Gastroesophageal sphincter (tissue), 4 donors: ENCODE data around the gene SFI1. TPM values are rescaled to one million over a fixed set of nuclear protein-coding genes. Genes with fewer than 3 reads are reported as not detected.
"Not testable (repeated sequence)": the region's sequence is repeated elsewhere in the genome, so short reads cannot be mapped to it uniquely, and the experiment has no call there.

ENCODE experiments used
- ATAC-seq: fragments of 150-250 bp; one replicate; pipeline ENCODE4 v1.9.1; 2016; ENCODE audit warnings: mild to moderate bottlenecking, moderate library complexity
- H3K27ac ChIP-seq, 4 donors: fragments of 200-600 bp; sonication (generic) in 3 of 4; 1 replicate in 3 of 4; 2 replicates in 1 of 4; pipeline ENCODE4 v1.5.1; 2016 to 2019
- H3K27me3 ChIP-seq: fragments of 200-600 bp; sonication (generic); one replicate; pipeline ENCODE4 v1.5.1; 2019
- H3K36me3 ChIP-seq, 2 donors: fragments of 200-600 bp; sonication (generic); one replicate each; pipeline ENCODE4 v1.5.1; 2019; ENCODE audit warnings: control low read depth in 1 of 2
- H3K4me1 ChIP-seq, 3 donors: fragments of 200-600 bp; sonication (generic); 1 replicate in 2 of 3; 2 replicates in 1 of 3; pipeline ENCODE4 v1.5.1; 2016 to 2019; ENCODE audit warnings: control low read depth in 2 of 3
- H3K4me3 ChIP-seq, 2 donors: fragments of 200-600 bp; sonication (generic); one replicate each; pipeline ENCODE4 v1.5.1; 2019; ENCODE audit warnings: mild to moderate bottlenecking in 1 of 2, moderate library complexity in 1 of 2
- H3K9me3 ChIP-seq, 3 donors: fragments of 200-600 bp; sonication (generic); one replicate each; pipeline ENCODE4 v1.5.1; 2017 to 2019; ENCODE audit warnings: control low read depth in 2 of 3
- EP300 ChIP-seq: sonication (generic); formaldehyde crosslinking; IDR thresholded peaks from one replicate; pipeline ENCODE4 v1.6.1; 2017; ENCODE audit warnings: antibody characterized with exemption, mild to moderate bottlenecking
- POLR2A ChIP-seq, 2 donors: fragments of 450-650 bp; IDR thresholded peaks; one replicate each; pipeline ENCODE4 v1.6.1; 2017; ENCODE audit warnings: antibody characterized with exemption in 2 of 2, mild to moderate bottlenecking in 2 of 2, moderate library complexity in 1 of 2
- POLR2AphosphoS5 ChIP-seq: sonication (generic); formaldehyde crosslinking; IDR thresholded peaks from one replicate; pipeline ENCODE4 v1.6.1; 2017; ENCODE audit warnings: antibody characterized with exemption
- WGBS, 2 donors: methylation state at CpG; one replicate each; pipeline ENCODE4 v1.1.5; 2018; ENCODE audit warnings: low coverage in 1 of 2; 5-methylcytosine and 5-hydroxymethylcytosine counted together
- total RNA-seq, 4 donors: library from RNA; depleted of rRNA; stranded (reverse); fragments of >200 nt; gene quantifications; one replicate each; pipeline ENCODE4 v1.1.0, GENCODE V29; 2016
- TF ChIP-seq, protein P1 (sequence below), 4 experiments: fragments of 200-600 bp in 2 of 4; fragments of 450-650 bp in 2 of 4; sonication (generic) in 1 of 4; IDR thresholded peaks; one replicate each; pipeline ENCODE4 v1.5.1; 2017 to 2019; ENCODE audit warnings: antibody characterized with exemption in 4 of 4, mild to moderate bottlenecking in 2 of 4, moderate library complexity in 2 of 4

The SFI1 gene
- total RNA-seq, 4 donors from 2014 or later: 14.4 to 54.8 (median 20.0) TPM

DNA sequence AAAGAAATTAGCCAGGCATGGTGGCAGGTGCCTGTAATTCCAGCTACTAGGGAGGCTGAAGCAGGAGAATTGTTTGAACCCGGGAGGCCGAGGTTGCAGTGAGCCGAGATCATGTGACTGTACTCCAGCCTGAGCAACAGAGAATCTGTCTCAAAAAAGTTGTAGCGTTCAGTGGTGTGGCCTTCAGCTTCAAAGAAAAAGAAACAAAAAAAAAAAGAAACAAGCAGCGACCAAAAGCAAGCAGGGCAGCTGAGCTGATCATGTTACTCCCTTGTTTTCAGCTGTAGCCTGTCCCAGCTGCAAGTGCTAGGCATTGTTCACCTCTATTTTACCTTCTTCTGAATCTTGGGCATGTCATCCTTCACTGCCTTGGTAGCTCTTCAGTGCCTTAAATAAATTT, 37.0 kb downstream of the SFI1 start:
- no peak overlapping the region for H3K27ac ChIP-seq
- ATAC-seq: no peak
- peaks cover 0 to 31% (median 0%) of the 10 kb centered on the region in 3 donors for H3K4me1 ChIP-seq
- no peaks in the 10 kb centered on the region for H3K27me3 ChIP-seq
- no peaks in the 10 kb centered on the region for H3K36me3 ChIP-seq
- H3K4me3 ChIP-seq: no peak overlapping the region
- TF ChIP-seq EP300 (no peak), POLR2A (IDR thresholded peaks at IDR 0.05) (no peak), POLR2AphosphoS5 (no peak)
- TF ChIP-seq, protein P1, sequence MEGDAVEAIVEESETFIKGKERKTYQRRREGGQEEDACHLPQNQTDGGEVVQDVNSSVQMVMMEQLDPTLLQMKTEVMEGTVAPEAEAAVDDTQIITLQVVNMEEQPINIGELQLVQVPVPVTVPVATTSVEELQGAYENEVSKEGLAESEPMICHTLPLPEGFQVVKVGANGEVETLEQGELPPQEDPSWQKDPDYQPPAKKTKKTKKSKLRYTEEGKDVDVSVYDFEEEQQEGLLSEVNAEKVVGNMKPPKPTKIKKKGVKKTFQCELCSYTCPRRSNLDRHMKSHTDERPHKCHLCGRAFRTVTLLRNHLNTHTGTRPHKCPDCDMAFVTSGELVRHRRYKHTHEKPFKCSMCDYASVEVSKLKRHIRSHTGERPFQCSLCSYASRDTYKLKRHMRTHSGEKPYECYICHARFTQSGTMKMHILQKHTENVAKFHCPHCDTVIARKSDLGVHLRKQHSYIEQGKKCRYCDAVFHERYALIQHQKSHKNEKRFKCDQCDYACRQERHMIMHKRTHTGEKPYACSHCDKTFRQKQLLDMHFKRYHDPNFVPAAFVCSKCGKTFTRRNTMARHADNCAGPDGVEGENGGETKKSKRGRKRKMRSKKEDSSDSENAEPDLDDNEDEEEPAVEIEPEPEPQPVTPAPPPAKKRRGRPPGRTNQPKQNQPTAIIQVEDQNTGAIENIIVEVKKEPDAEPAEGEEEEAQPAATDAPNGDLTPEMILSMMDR (IDR thresholded peaks at IDR 0.05): no peak
- H3K9me3 ChIP-seq: no peaks in the 10 kb centered on the region
- 79% methylated on average over 2 to 5 of the region's 5 CpGs for WGBS, 2 donors

DNA sequence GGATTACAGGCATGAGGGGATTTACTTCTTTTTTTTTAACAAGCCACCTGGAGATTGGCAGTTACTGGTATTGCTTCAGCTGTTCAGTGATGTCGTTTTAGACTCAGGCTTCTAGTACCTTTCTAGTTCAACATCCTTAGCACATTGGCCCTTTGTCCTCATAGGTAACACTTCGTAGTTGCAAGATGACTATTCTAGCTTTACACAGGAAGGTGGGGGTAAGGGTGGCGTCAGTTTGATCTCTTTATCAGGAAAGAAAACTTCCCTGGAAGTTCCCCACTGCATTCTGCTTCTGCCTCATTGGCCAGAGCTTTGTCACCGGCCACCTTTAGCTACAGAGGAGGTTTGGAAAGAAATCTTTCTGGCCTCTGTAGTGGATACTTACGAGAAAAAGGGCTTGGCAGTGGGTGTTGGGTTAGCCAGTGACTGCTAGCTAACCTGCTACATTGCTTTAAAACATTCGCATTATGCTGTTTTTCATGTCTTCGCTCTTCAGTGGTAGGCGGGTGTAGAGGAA, 40.7 kb downstream of the SFI1 start:
- WGBS, 2 donors: 80% methylated on average over 8 of the region's 8 CpGs; no CpG with 5 or more reads in 1 of the 2 donors
- H3K27ac ChIP-seq: no peak overlapping the region
- H3K4me3 ChIP-seq: no peak overlapping the region
- no peaks in the 10 kb centered on the region for H3K27me3 ChIP-seq
- no peak for TF ChIP-seq POLR2A (IDR thresholded peaks at IDR 0.05)
- TF ChIP-seq POLR2AphosphoS5: no peak
- TF ChIP-seq, protein P1 (IDR thresholded peaks at IDR 0.05): no peak
- ATAC-seq: no peak
- peaks cover 0 to 12% of the 10 kb centered on the region in 2 donors for H3K36me3 ChIP-seq
- no peaks in the 10 kb centered on the region for H3K9me3 ChIP-seq
- H3K4me1 ChIP-seq: peaks cover 0 to 6% (median 0%) of the 10 kb centered on the region in 3 donors

DNA sequence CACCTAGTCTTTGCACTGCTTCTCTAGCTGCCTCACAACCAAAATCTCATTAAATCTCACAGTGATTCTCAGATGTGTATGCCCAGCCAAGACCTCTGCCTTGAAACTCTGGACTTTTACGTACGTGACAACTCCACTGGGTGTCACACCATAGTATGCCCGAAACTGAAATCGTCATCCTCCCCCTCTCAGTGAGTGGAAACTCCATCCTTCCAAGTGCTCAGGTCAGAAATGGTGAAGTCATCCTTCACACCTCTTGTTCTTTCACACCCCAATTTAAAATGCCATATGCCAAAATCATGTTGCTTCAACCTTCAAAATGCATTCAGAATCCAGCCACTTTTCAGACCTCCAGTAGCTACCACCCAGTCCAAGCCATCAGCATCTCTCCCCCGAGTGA, 42.5 kb downstream of the SFI1 start:
- Histone ChIP-seq H3K9me3 (no peaks in the 10 kb centered on the region), H3K36me3 (peaks cover 0 to 12% of the 10 kb centered on the region in 2 donors), H3K4me3 (no peak overlapping the region), H3K27ac (no peak overlapping the region), H3K27me3 (no peaks in the 10 kb centered on the region), H3K4me1 (no peaks in the 10 kb centered on the region)
- TF ChIP-seq, protein P1 (IDR thresholded peaks at IDR 0.05): no peak
- no peak for ATAC-seq
- WGBS, 2 donors: 88 to 93% methylated on average over 4 to 5 of the region's 5 CpGs

DNA sequence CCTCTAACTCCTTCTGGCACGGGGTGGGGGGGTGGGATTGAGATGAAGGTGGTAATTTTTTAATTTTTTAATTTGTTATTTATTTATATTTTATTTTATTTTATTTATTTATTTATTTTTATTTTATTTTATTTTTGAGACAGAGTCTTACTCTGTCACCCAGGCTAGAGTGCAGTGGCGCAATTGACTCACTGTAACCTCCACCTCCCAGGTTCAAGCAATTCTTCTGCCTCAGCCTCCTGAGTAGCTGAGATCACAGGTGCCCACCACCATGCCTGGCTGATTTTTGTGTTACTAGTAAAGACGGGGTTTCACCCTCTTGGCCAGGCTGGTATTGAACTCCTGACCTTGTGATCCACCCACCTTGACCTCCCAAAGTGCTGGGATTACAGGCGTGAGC, 43.8 kb downstream of the SFI1 start:
- not testable (repeated sequence) for H3K4me1 ChIP-seq, ATAC-seq, H3K27ac ChIP-seq, H3K27me3 ChIP-seq, H3K9me3 ChIP-seq, H3K4me3 ChIP-seq
- peaks cover 0 to 12% of the 10 kb centered on the region in 2 donors for H3K36me3 ChIP-seq
- WGBS, 2 donors: 86 to 92% methylated on average over 1 to 3 of the region's 4 CpGs

DNA sequence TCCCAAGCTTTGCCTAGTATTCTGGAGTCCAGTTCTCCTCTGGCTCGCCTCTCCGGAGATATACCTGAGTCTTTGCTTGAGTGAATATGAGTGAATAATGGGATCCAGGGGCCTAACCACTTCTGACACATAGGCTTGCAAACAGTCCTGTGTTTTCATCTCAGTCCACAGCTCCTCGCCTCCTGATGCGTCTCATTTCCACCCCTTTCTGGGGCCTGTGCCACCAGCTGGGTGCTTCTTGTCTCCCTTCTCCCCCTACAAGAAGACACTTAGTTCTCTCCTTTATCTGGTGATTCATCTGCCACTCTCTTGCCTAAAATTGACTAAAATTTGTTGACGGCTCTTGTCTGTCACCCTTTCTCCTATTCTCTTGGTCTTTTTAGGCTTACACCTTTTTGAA, 44.6 kb downstream of the SFI1 start:
- H3K4me3 ChIP-seq: no peak overlapping the region
- no peaks in the 10 kb centered on the region for H3K27me3 ChIP-seq
- ATAC-seq: no peak
- WGBS, 2 donors: 96 to 100% methylated on average over 2 to 5 of the region's 5 CpGs
- peaks cover 0 to 14% of the 10 kb centered on the region in 2 donors for H3K36me3 ChIP-seq
- H3K27ac ChIP-seq: no peak overlapping the region
- no peaks in the 10 kb centered on the region for H3K9me3 ChIP-seq
- TF ChIP-seq EP300 (no peak), POLR2A (IDR thresholded peaks at IDR 0.05) (no peak), POLR2AphosphoS5 (no peak)
- TF ChIP-seq, protein P1 (IDR thresholded peaks at IDR 0.05): no peak
- H3K4me1 ChIP-seq: no peaks in the 10 kb centered on the region
